Measurements from ENCODE around the gene MEIG1. TPM values are rescaled to one million over a fixed set of nuclear protein-coding genes. Genes with fewer than 3 reads are reported as not detected.
"Not testable (repeated sequence)": the region's sequence is repeated elsewhere in the genome, so short reads cannot be mapped to it uniquely, and the experiment has no call there.

The MEIG1 gene
- total RNA-seq, 2 experiments from 2014 or later: 0.81 to 0.93 TPM

GRCh38 chr10:14938971-14939370 lies 20.2 kb upstream of the MEIG1 start:
- H3K9me3 Mint-ChIP-seq; intact Hi-C loops (cut with micrococcal nuclease); H3K27me3 Mint-ChIP-seq (ENCODE audit: low read depth); H3K36me3 Mint-ChIP-seq (ENCODE audit: low read depth); H3K4me3 Mint-ChIP-seq; CTCF ChIA-PET; H3K27ac Mint-ChIP-seq; H3K4me1 Mint-ChIP-seq (ENCODE audit: low read depth): not testable (repeated sequence)
- peak; percentile 51 for DNase-seq

DNA sequence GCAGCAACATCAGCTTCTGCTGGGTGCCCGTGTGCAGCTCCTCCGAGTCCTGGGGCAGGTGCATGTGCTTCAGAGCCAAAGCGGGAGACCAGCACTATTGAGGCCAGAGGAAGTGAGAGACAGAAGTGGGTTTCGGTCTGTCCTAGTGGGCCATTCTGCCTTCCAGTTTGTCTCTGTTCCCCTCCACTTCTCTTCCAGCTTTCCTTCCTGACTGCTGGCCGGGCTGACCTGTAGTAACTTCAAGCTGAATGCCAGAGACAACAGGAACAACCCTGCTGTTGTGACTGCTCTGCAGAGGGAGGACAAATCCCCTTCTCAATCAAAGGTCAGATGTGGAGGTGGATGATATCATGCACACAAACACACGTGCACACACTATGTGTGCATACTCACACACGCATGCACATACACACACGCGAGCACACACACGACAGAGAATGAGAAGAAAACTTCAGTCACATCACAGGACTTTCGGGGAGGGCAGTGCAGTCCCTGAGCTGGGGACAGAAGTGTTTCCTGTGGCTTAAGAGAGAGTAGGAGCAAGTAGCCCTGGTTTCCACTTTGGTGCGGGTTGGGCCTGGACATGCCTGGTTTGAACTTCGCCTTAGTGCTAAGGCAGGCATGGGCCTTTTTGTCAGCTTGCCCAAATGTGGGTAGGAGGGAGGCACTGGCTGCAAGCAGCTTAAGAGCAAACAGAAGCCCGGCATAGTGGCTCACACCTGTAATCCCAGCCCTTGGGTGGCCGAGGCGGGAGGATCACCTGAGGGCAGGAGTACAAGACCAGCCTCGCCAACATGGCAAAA lies 16.8 kb upstream of the MEIG1 start:
- H3K9me3 Mint-ChIP-seq; intact Hi-C loops (cut with micrococcal nuclease); DNase-seq; H3K4me1 Mint-ChIP-seq (ENCODE audit: low read depth); H3K4me3 Mint-ChIP-seq; H3K27me3 Mint-ChIP-seq (ENCODE audit: low read depth): not testable (repeated sequence)
- Mint-ChIP-seq H3K36me3 (ENCODE audit: low read depth) (peaks cover 15% of the 10 kb centered on the region), H3K27ac (peak overlapping the region; percentile 8)
- CTCF ChIA-PET: interaction anchor here (0.6 kb wide), 1 partner anchor 35 kb away, joined by 3 read pairs; no protein-coding TSS in a partner anchor

DNA sequence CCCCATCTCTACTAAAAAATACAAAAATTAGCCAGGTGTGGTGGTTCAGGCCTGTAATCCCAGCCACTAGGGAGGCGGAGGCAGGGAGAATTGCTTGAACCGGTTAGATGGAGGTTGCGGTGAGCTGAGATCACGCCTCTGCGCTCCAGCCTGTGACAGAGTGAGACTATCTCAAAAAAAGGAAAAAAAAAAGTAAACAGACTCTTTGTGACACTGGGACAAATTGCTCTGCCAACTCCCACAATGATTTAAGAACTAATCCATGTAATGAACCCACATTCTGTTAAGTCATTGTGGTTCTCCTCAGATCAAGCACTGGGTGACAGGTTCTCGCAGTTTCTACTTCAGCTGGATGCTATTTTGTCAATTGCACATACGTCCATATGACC lies 16.2 kb upstream of the MEIG1 start:
- H3K36me3 Mint-ChIP-seq (ENCODE audit: low read depth): peaks cover 18% of the 10 kb centered on the region
- H3K27ac Mint-ChIP-seq; CTCF ChIA-PET; H3K4me1 Mint-ChIP-seq (ENCODE audit: low read depth); H3K4me3 Mint-ChIP-seq; DNase-seq; intact Hi-C loops (cut with micrococcal nuclease); H3K9me3 Mint-ChIP-seq; H3K27me3 Mint-ChIP-seq (ENCODE audit: low read depth): not testable (repeated sequence)

- DNase-seq: no peak
- H3K4me1 Mint-ChIP-seq (ENCODE audit: low read depth): peaks cover 7% of the 10 kb centered on the region
- CTCF ChIA-PET: no interaction called here
- H3K36me3 Mint-ChIP-seq (ENCODE audit: low read depth): peaks cover 24% of the 10 kb centered on the region
- no peak overlapping the region for H3K4me3 Mint-ChIP-seq
- no peaks in the 10 kb centered on the region for H3K27me3 Mint-ChIP-seq (ENCODE audit: low read depth)
- H3K9me3 Mint-ChIP-seq: no peaks in the 10 kb centered on the region
- H3K27ac Mint-ChIP-seq: no peak overlapping the region
- intact Hi-C loops (cut with micrococcal nuclease): no loop called here
These were observed 14.1 kb upstream of the MEIG1 start for GRCh38 chr10:14945108-14945507.

GRCh38 chr10:14947268-14947667 lies 11.9 kb upstream of the MEIG1 start:
- CTCF ChIA-PET: interaction anchor here (1.5 kb wide), 1 partner anchor 109 kb away, joined by 3 read pairs; the partner anchor contains the start of genes CDNF, HSPA14 and MSANTD7
- H3K27ac Mint-ChIP-seq: no peak overlapping the region
- no peak overlapping the region for H3K4me3 Mint-ChIP-seq
- no peaks in the 10 kb centered on the region for H3K27me3 Mint-ChIP-seq (ENCODE audit: low read depth)
- intact Hi-C loops (cut with micrococcal nuclease): no loop called here
- H3K9me3 Mint-ChIP-seq: no peaks in the 10 kb centered on the region
- peaks cover 28% of the 10 kb centered on the region for H3K36me3 Mint-ChIP-seq (ENCODE audit: low read depth)
- no peak for DNase-seq
- H3K4me1 Mint-ChIP-seq (ENCODE audit: low read depth): peaks cover 24% of the 10 kb centered on the region

DNA sequence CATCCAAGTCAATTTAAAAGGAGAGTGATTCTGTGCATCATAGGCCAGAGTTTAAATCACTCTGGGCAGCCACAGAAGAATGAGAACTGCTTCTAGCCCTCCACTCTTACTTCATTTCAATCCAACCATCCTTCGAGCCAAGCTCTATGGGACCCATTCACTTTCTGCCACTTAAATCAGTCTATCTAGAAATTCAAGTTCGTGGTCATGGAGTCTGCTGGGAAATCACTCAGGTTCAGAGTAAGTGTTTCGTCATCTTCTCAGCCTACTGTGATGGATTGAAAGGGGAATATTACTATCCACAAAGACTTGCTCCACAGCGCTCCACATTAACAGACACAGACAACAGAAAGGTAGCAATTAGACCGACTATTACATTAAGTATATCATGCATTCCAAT lies 9.9 kb upstream of the MEIG1 start:
- Mint-ChIP-seq H3K9me3 (no peaks in the 10 kb centered on the region), H3K4me1 (ENCODE audit: low read depth) (peaks cover 35% of the 10 kb centered on the region), H3K36me3 (ENCODE audit: low read depth) (peaks cover 31% of the 10 kb centered on the region), H3K27me3 (ENCODE audit: low read depth) (no peaks in the 10 kb centered on the region), H3K4me3 (no peak overlapping the region), H3K27ac (no peak overlapping the region)
- intact Hi-C loops (cut with micrococcal nuclease): no loop called here
- CTCF ChIA-PET: interaction anchor here (1.2 kb wide), 1 partner anchor 22 kb away, joined by 4 read pairs; no protein-coding TSS in a partner anchor
- DNase-seq: no peak

DNA sequence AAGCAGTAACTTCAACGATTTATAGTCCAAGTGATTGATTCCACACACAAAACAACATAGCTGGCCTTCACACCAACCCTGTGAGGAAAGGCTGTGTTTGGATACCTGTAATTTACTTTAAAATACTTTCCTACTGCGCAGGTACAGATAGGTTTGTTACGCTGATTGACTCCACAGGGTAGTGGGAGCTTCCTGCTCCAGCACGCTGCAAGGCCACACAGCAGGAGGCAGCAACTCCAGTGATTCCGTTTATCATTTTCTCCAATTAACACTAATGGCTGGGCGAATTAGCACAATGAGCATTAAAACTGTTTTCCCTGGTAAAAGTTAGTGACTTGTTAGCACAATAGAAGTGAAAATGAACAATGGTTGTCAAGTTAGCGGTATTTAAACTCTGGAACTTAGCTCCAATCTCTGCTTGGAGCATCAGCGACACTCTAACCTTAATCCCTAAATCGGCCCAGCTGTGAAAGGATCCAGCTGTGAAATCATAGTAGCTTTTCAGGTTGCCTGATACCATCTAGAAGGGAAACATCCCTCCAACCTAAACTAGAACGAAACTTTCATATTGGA lies 6.3 kb upstream of the MEIG1 start:
- Mint-ChIP-seq H3K4me3 (peak overlapping the region; percentile 90), H3K27me3 (ENCODE audit: low read depth) (no peaks in the 10 kb centered on the region), H3K4me1 (ENCODE audit: low read depth) (peaks cover 52% of the 10 kb centered on the region), H3K36me3 (ENCODE audit: low read depth) (peaks cover 15% of the 10 kb centered on the region), H3K27ac (peak overlapping the region; percentile 93), H3K9me3 (no peaks in the 10 kb centered on the region)
- CTCF ChIA-PET: interaction anchor here (0.7 to 1.7 kb wide), 5 partner anchors 19 to 383 kb away, joined by 3 to 4 read pairs (median 3); no protein-coding TSS in a partner anchor
- no peak for DNase-seq
- intact Hi-C loops (cut with micrococcal nuclease): loop anchor here (5.0 kb wide), 5 partner anchors 41 to 1606 kb away; partner anchors contain the start of gene SEPHS1

DNA sequence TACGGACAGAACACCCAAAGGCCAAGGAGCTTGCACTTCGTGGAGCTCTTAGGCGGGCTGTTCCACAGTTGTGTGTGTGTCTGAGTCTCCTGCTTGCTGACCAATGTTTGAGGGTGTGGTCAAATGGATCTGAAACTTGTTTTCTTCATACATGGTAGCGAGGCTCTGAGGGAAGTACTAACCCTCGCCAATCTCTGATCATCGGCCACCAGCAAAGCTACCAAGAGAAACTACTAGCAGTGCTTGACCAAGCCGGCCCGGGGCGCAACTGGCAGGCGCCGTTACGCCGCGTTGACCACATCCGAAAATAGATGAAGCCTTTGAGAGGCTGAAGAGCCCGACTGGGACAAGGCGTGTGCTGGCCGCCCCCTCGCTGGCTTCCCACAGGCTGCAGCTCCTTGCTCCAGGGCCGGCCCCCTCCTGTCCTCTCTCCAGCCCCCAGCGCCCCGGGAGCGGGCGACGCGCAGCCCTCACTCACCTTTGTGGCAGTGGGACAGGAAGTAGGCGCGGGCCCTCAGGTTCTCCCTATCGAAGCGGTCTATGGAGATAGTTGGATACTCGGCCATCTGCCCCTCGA lies 5.7 kb upstream of the MEIG1 start:
- intact Hi-C loops (cut with micrococcal nuclease): loop anchor here (5.0 kb wide), 5 partner anchors 41 to 1606 kb away; partner anchors contain the start of gene SEPHS1
- Mint-ChIP-seq H3K27ac (peak overlapping the region; percentile 93), H3K36me3 (ENCODE audit: low read depth) (peaks cover 13% of the 10 kb centered on the region), H3K4me3 (peak overlapping the region; percentile 90), H3K27me3 (ENCODE audit: low read depth) (no peaks in the 10 kb centered on the region), H3K9me3 (no peaks in the 10 kb centered on the region), H3K4me1 (ENCODE audit: low read depth) (peaks cover 52% of the 10 kb centered on the region)
- no peak for DNase-seq
- CTCF ChIA-PET: interaction anchor here (0.8 to 1.7 kb wide), 4 partner anchors 19 to 152 kb away, joined by 3 to 4 read pairs (median 4); no protein-coding TSS in a partner anchor

GRCh38 chr10:14954001-14954770 lies 5.0 kb upstream of the MEIG1 start, which contains the start of gene DCLRE1C:
DCLRE1C (minus strand) TSS chr10:14954096; CDS start chr10:14954010, 86 bp downstream.
- peak; percentile 91 for DNase-seq
- no peaks in the 10 kb centered on the region for H3K9me3 Mint-ChIP-seq
- H3K27ac Mint-ChIP-seq: peak within 1 kb of the TSS; percentile 93
- peaks cover 54% of the 10 kb centered on the region for H3K4me1 Mint-ChIP-seq (ENCODE audit: low read depth)
- H3K27me3 Mint-ChIP-seq (ENCODE audit: low read depth): no peaks in the 10 kb centered on the region
- CTCF ChIA-PET: no interaction called here
- peak within 1 kb of the TSS; percentile 90 for H3K4me3 Mint-ChIP-seq
- H3K36me3 Mint-ChIP-seq (ENCODE audit: low read depth): peaks cover 10% of the 10 kb centered on the region
- intact Hi-C loops (cut with micrococcal nuclease): loop anchor here (1.0 to 5.0 kb wide), 11 partner anchors 42 to 1607 kb away; partner anchors contain the start of genes CDNF, HSPA14, MSANTD7 and RPP38

DNA sequence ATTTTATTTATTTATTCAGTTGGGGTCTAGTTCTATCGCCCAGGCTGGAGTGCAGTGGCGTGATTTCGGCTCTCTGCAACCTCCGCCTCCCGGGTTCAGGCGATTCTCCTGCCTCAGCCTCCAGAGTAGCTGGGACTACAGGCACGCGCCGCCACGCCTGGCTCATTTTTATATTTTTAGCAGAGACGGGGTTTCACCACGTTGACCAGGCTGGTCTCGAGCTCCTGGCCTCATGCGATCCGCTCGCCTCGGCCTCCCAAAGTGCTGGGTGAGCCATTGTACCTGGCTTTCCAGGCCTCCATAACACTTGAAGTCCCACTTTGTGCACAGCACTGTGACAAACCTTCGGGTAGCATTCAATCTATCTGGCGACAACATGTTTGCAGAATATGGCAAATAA lies 4.3 kb upstream of the MEIG1 start:
- Mint-ChIP-seq H3K4me3 (peak overlapping the region; percentile 90), H3K27ac (peak overlapping the region; percentile 93), H3K36me3 (ENCODE audit: low read depth) (peaks cover 6% of the 10 kb centered on the region), H3K4me1 (ENCODE audit: low read depth) (peaks cover 48% of the 10 kb centered on the region), H3K27me3 (ENCODE audit: low read depth) (no peaks in the 10 kb centered on the region), H3K9me3 (no peaks in the 10 kb centered on the region)
- CTCF ChIA-PET: no interaction called here
- no peak for DNase-seq
- intact Hi-C loops (cut with micrococcal nuclease): loop anchor here (1.0 to 5.0 kb wide), 12 partner anchors 43 to 1608 kb away; partner anchors contain the start of genes CDNF, HSPA14, MSANTD7 and RPP38

GRCh38 chr10:14958872-14959220 lies 342 bp upstream of the MEIG1 start:
- no peaks in the 10 kb centered on the region for H3K9me3 Mint-ChIP-seq
- peak overlapping the region; percentile 98 for H3K27ac Mint-ChIP-seq
- CTCF ChIA-PET: interaction anchor here (1.0 to 1.5 kb wide), 2 partner anchors 13 to 460 kb away, joined by 4 to 5 read pairs; no protein-coding TSS in a partner anchor
- peaks cover 29% of the 10 kb centered on the region for H3K4me1 Mint-ChIP-seq (ENCODE audit: low read depth)
- H3K36me3 Mint-ChIP-seq (ENCODE audit: low read depth): peaks cover under 1% of the 10 kb centered on the region
- intact Hi-C loops (cut with micrococcal nuclease): loop anchor here (1.0 to 5.0 kb wide), 8 partner anchors 81 to 1172 kb away; partner anchors contain the start of genes CDNF, HSPA14, MSANTD7 and NMT2
- DNase-seq: no peak
- no peaks in the 10 kb centered on the region for H3K27me3 Mint-ChIP-seq (ENCODE audit: low read depth)
- peak overlapping the region; percentile 98 for H3K4me3 Mint-ChIP-seq

Data from activated naive CD4-positive, alpha-beta T cell treated with anti-CD3 and anti-CD28 coated beads for 36 hours (primary cell).